RCC 7860 (cell line): Measurements from ENCODE around the gene UBASH3A.

Experiments used
- DNase-seq: peaks from one replicate; pipeline ENCODE4 v3.0.0-alpha.2; 2015; ENCODE audit warnings: low spot score
- FAIRE-seq: peaks from 2 replicates; lab custom pipeline; 2012; peaks lifted over from hg19 to GRCh38; lab: Jason Lieb, UNC

The UBASH3A gene

GRCh38 chr21:42445311-42445710 is 41.6 kb downstream of the UBASH3A start:
- no peak for FAIRE-seq
- no peak for DNase-seq

- FAIRE-seq (no peak), DNase-seq (no peak)
These were observed 42.8 kb downstream of the UBASH3A start for GRCh38 chr21:42446531-42446930.

GRCh38 chr21:42447182-42447581 is 43.5 kb downstream of the UBASH3A start:
- FAIRE-seq, result no peak
- DNase-seq, result no peak

- DNase-seq (no peak), FAIRE-seq (no peak)
These were observed 44.0 kb downstream of the UBASH3A start for GRCh38 chr21:42447732-42448131.

GRCh38 chr21:42448686-42449085 is 45.0 kb downstream of the UBASH3A start:
- DNase-seq (no peak), FAIRE-seq (no peak)

- FAIRE-seq, result no peak
- no peak for DNase-seq
These were observed 48.2 kb downstream of the UBASH3A start for GRCh38 chr21:42451941-42452340.

- DNase-seq (no peak), FAIRE-seq (no peak)
These were observed 48.9 kb downstream of the UBASH3A start for GRCh38 chr21:42452401-42453223.

- FAIRE-seq (no peak), DNase-seq (no peak)
These were observed 49.7 kb downstream of the UBASH3A start for GRCh38 chr21:42453224-42453985.

- FAIRE-seq, result no peak
- no peak for DNase-seq
These were observed 50.4 kb downstream of the UBASH3A start for GRCh38 chr21:42453986-42454570.

GRCh38 chr21:42454786-42455185 is 51.1 kb downstream of the UBASH3A start:
- no peak for FAIRE-seq

GRCh38 chr21:42455196-42455595 is 51.5 kb downstream of the UBASH3A start:
- no peak for FAIRE-seq

More at GRCh38 chr21:42454786-42455185, 51.1 kb downstream of the UBASH3A start:
- DNase-seq, result no peak

GRCh38 chr21:42455754-42456440 is 52.2 kb downstream of the UBASH3A start:
- no peak for DNase-seq
- no peak for FAIRE-seq

More at GRCh38 chr21:42455196-42455595, 51.5 kb downstream of the UBASH3A start:
- no peak for DNase-seq

- FAIRE-seq (no peak), DNase-seq (no peak)
These were observed 52.8 kb downstream of the UBASH3A start for GRCh38 chr21:42456457-42456856.

GRCh38 chr21:42459082-42459460 is 55.4 kb downstream of the UBASH3A start:
- DNase-seq (no peak), FAIRE-seq (no peak)

GRCh38 chr21:42459546-42460215 is 56.0 kb downstream of the UBASH3A start:
- no peak for DNase-seq
- FAIRE-seq, result no peak

- FAIRE-seq (no peak), DNase-seq (no peak)
These were observed 56.9 kb downstream of the UBASH3A start for GRCh38 chr21:42460391-42461184.

GRCh38 chr21:42461185-42461520 is 57.5 kb downstream of the UBASH3A start:
- FAIRE-seq, result no peak
- DNase-seq, result no peak

- DNase-seq (no peak), FAIRE-seq (no peak)
These were observed 58.5 kb downstream of the UBASH3A start for GRCh38 chr21:42461881-42462877.
